ENCODE results near the gene SPRED2. TPM values are rescaled to one million over a fixed set of nuclear protein-coding genes. Genes with fewer than 3 reads are reported as not detected.

SPRED2 gene
- total RNA-seq, 1 donor from 2014 or later, result 8.4 TPM

DNA sequence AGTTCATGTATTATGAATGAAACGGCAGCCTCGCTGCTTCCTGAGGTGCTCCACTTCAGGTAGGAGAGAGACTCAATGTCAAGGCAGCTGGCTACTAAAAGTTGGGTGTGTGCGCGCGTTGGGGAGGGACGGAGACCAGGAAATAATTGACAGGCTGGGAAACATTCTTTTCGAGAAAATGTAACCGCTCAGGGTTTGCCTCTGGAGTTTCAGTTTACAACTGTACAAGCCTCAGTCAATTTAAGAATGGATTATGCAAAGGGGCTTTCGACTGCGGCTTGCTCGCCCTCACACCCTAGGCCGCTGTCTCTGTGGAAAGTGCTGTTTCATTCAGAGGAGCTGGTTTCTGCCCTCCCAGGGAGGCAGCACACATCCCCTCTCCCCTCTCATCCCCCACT, 4.4 kb upstream of the SPRED2 start:
- Mint-ChIP-seq H3K9me3 (no peaks in the 10 kb centered on the region), H3K27ac (peak overlapping the region; percentile 5), H3K4me1 (ENCODE audit: low read depth) (peaks cover 14% of the 10 kb centered on the region), H3K27me3 (ENCODE audit: low read depth) (peaks cover 48% of the 10 kb centered on the region), H3K4me3 (ENCODE audit: low read depth) (peak overlapping the region; percentile 85), H3K36me3 (ENCODE audit: low read depth) (no peaks in the 10 kb centered on the region)
- peak; percentile 20 for DNase-seq (ENCODE audit: low spot score)
- intact Hi-C loops (cut with micrococcal nuclease), result loop anchor here (1.0 to 10.0 kb wide), 7 partner anchors 20 to 452 kb away; partner anchors contain the start of gene SLC1A4

DNA sequence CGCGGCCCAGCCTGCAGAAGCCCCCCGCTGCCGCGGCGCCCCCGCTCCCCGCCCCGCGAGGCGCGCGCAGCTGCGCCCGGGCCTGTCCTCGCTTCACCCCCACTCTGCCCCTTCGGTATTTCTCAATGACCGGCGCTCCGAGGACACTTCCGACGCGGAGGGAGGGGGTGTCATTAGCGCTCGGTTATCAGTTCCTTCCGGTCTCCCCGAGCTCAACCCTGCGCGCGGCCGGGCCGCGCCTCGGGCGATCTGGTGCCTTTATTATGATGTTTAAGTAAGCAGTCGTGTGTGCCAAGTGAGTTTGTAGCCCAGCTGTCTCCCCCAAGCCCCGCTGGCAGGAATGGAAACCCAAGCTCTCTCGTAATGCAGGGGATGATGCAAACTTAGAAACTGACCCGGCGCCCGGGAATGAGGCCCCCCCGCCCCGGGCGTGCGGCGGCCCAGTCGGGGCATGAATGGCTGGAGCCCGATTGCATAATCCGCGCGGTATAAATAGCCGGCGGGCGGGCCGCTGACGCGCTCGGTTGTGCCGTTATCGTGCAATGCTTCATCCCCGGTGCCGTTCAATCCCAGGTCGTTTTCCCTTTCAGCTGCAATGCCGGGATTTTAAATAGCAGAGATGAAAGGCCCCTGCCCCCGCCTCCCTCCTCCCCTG, 3.9 kb upstream of the SPRED2 start:
- H3K4me1 Mint-ChIP-seq (ENCODE audit: low read depth), result peaks cover 14% of the 10 kb centered on the region
- intact Hi-C loops (cut with micrococcal nuclease), result loop anchor here (1.0 to 10.0 kb wide), 5 partner anchors 78 to 451 kb away; partner anchors contain the start of gene SLC1A4
- H3K4me3 Mint-ChIP-seq (ENCODE audit: low read depth), result peak overlapping the region; percentile 85
- peak; percentile 35 for DNase-seq (ENCODE audit: low spot score)
- no peaks in the 10 kb centered on the region for H3K9me3 Mint-ChIP-seq
- H3K27me3 Mint-ChIP-seq (ENCODE audit: low read depth), result peaks cover 46% of the 10 kb centered on the region
- H3K36me3 Mint-ChIP-seq (ENCODE audit: low read depth), result no peaks in the 10 kb centered on the region
- peak overlapping the region; percentile 76 for H3K27ac Mint-ChIP-seq

DNA sequence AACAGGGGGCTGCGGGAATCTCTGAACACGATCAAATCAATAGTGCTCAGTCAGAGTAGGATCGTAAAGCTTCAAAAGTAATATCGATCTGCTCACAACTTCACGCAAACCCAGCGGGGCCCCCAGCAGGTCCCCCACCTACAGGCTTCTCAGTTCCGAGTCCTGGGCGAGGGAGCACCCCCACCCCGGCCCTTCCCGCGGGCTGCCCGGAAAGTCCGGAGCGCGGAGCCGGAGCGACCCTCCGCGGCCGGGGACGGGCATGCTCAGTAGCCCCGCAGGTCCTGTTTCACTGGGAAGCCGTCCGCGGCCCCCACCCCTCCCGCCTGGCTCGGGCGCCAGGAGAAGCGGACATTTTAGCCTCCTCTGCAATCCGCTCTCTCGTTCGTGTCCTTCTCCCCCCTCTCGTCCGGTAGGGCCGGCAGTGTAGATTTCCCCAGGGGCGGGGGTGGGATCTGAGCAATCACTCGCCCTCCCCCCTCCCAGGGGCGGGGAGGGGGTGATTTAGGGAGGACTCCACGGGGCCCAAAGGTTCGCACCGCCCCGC, 3.3 kb upstream of the SPRED2 start:
- Mint-ChIP-seq H3K4me3 (ENCODE audit: low read depth) (peak overlapping the region; percentile 85), H3K27ac (no peak overlapping the region), H3K36me3 (ENCODE audit: low read depth) (no peaks in the 10 kb centered on the region), H3K9me3 (no peaks in the 10 kb centered on the region), H3K4me1 (ENCODE audit: low read depth) (peaks cover 14% of the 10 kb centered on the region), H3K27me3 (ENCODE audit: low read depth) (peaks cover 46% of the 10 kb centered on the region)
- DNase-seq (ENCODE audit: low spot score), result no peak
- intact Hi-C loops (cut with micrococcal nuclease), result loop anchor here (1.0 to 10.0 kb wide), 5 partner anchors 77 to 451 kb away; partner anchors contain the start of gene SLC1A4

DNA sequence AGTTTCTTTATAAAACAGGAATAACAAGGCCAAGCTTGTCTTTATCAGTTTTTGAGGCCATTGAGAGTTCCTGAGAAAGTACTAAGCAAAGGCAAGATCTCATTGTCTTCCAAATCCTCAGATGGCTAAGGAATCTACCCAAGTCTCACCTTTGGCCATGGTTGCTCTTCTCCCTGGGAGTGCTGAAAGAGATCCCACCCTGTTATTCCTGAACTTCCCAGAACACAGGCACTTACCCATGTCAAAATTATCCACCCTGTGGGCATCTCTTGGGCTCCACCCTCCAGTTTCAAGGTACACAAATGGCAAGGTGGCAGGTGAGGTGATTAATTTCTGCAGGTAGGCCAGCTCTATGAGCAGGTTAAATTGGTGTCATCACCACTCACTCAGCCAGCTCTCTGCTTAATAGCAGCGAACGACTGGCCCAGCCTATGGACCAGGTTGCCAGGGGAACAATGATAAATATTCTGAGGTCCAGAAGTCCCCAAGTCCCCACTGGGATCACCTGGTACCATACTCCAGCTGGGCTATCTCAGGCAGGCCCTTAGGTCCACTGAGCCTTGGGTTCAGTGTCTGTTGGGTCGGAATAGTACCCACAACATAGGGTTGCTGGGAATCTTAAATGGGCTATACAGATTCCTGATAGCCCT, 2.3 kb upstream of the SPRED2 start:
- H3K36me3 Mint-ChIP-seq (ENCODE audit: low read depth), result no peaks in the 10 kb centered on the region
- H3K4me1 Mint-ChIP-seq (ENCODE audit: low read depth), result peaks cover 20% of the 10 kb centered on the region
- no peaks in the 10 kb centered on the region for H3K9me3 Mint-ChIP-seq
- intact Hi-C loops (cut with micrococcal nuclease), result loop anchor here (5.0 to 10.0 kb wide), 3 partner anchors 170 to 450 kb away; partner anchors contain the start of genes CEP68 and SLC1A4
- peak overlapping the region; percentile 37 for H3K4me3 Mint-ChIP-seq (ENCODE audit: low read depth)
- peaks cover 47% of the 10 kb centered on the region for H3K27me3 Mint-ChIP-seq (ENCODE audit: low read depth)
- no peak for DNase-seq (ENCODE audit: low spot score)
- no peak overlapping the region for H3K27ac Mint-ChIP-seq

DNA sequence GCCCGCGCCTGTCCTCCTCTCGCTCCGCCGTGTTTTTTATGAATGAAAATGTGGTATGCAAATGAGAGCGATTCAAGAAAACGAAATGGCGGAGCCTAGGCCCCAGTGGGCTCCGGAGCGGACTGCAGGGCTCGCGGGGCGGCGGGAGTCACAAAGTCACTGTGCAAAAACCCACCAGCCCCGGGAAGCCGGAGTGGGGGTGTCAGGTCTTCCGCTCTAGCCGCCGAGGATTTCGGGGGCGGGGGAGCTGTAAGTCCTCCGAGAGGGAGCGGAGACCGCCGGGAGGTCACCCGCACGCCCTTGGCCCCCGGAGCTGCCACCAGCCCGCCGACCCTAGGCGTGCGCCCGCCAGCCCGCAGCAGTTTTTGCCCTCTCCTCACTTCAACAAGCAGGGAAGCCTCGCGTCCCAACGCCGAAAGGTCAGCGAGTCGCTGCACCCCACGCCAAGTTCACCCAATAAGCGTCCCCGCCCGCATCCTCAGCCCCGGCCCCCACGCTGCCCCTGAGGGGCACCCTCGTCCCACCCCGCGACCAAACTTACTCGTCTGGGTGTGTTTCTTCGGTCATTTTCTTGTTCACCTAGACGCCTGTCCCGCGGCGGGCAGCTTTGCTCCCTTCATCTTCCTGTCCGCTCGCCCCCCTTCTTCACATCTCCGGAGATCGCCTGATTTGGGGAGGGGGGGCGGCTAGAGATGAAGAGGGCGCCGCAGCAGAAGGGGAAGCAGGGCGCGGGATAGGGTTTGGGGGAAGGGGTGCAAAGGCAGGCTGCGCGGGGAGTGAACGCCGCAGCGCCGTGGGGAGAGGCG, 775 bp downstream of the SPRED2 start:
- Mint-ChIP-seq H3K36me3 (ENCODE audit: low read depth) (no peaks in the 10 kb centered on the region), H3K27ac (peak overlapping the region; percentile 76), H3K4me3 (ENCODE audit: low read depth) (peak overlapping the region; percentile 87), H3K4me1 (ENCODE audit: low read depth) (peaks cover 12% of the 10 kb centered on the region), H3K27me3 (ENCODE audit: low read depth) (peaks cover 44% of the 10 kb centered on the region), H3K9me3 (no peaks in the 10 kb centered on the region)
- peak; percentile 43 for DNase-seq (ENCODE audit: low spot score)
- intact Hi-C loops (cut with micrococcal nuclease), result loop anchor here (1.0 to 10.0 kb wide), 8 partner anchors 15 to 447 kb away; partner anchors contain the start of genes ACTR2, CEP68, RAB1A and SLC1A4

DNA sequence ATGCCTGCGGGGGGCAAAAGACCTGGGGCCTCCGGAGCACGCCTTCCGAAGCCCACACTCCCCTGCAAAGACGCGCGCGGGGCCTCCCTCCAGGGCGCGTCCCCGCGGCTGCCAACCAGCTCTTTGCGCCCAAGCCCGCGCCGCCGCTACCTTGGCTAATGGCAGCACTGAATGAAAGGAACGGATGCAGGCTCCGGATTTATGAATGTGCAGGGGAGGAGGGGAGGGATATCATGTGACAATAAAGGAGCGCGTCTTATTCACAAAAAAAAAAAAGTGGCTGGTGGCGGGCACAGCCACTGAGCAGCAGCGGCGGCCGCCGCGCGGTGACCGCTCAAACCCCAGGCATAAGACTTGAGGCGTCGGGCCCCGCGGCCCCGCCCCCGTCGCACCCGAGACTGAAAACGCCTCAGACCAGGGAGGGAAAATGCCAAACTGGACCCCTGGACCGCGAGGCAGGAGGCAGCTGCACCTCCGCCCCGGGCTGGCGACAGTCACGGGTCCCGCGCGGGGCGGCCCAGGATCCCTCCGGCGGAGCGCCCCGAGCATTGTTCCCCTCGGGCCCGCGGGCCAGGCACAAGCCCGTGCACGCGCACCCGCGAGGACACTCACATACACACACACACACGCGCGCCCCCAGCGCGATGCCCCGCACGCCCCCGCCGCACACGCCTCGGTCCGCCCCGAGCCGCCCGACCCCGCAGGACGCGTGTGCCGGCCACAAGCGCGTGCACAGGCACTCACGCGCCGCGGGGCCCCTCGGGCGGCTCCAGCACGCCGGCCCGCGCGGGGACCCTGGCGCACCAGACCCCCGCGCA, 1.6 kb downstream of the SPRED2 start:
- H3K4me1 Mint-ChIP-seq (ENCODE audit: low read depth), result peaks cover 10% of the 10 kb centered on the region
- DNase-seq (ENCODE audit: low spot score), result peak; percentile 58
- no peaks in the 10 kb centered on the region for H3K9me3 Mint-ChIP-seq
- intact Hi-C loops (cut with micrococcal nuclease), result loop anchor here (1.0 to 10.0 kb wide), 9 partner anchors 14 to 446 kb away; partner anchors contain the start of genes ACTR2, CEP68, RAB1A and SLC1A4
- peak overlapping the region; percentile 73 for H3K27ac Mint-ChIP-seq
- no peaks in the 10 kb centered on the region for H3K36me3 Mint-ChIP-seq (ENCODE audit: low read depth)
- peaks cover 48% of the 10 kb centered on the region for H3K27me3 Mint-ChIP-seq (ENCODE audit: low read depth)
- peak overlapping the region; percentile 87 for H3K4me3 Mint-ChIP-seq (ENCODE audit: low read depth)

DNA sequence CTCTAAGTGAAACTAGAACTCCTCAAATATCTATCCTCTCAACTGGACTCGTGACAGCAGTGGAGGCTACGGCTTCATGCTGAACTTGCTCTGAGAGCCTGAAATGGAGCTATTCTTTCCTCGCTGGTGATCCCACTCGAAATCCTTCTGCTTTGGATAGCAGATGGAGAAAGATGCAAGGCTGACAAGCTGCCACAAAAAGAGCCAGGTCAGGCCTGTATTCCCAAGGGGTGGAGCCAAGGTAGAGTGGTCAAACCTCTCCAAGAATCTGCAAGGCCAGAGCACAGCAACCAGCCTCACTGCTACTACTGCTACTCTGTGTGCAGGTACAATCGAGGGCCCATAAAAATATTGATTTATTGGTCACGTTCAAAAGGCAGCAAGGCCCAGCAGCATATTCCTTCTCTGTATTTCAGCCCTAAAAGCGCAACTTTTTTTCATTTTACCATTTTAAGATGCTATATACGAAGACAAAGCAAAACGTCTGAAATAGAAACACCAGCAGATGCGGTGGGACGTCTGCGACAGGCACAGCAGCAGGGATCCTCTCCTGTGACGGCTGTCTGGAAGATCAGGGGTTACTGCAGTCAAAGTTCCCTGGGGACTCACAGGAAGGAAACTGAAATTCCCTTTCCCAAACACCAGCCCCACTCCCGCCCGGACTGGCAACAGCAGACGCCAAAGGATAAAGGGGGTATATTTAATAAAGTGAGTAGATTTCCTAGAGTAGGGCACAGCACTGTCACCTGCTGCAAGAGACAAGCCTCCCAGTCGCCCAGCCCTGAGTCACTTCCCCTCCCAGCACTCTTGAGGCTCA, 2.4 kb downstream of the SPRED2 start:
- no peak for DNase-seq (ENCODE audit: low spot score)
- intact Hi-C loops (cut with micrococcal nuclease), result loop anchor here (1.0 to 10.0 kb wide), 8 partner anchors 13 to 445 kb away; partner anchors contain the start of genes ACTR2, CEP68, RAB1A and SLC1A4
- Mint-ChIP-seq H3K9me3 (no peaks in the 10 kb centered on the region), H3K4me3 (ENCODE audit: low read depth) (peak overlapping the region; percentile 83), H3K4me1 (ENCODE audit: low read depth) (peaks cover 5% of the 10 kb centered on the region), H3K27ac (peak overlapping the region; percentile 73), H3K36me3 (ENCODE audit: low read depth) (no peaks in the 10 kb centered on the region), H3K27me3 (ENCODE audit: low read depth) (peaks cover 44% of the 10 kb centered on the region)

DNA sequence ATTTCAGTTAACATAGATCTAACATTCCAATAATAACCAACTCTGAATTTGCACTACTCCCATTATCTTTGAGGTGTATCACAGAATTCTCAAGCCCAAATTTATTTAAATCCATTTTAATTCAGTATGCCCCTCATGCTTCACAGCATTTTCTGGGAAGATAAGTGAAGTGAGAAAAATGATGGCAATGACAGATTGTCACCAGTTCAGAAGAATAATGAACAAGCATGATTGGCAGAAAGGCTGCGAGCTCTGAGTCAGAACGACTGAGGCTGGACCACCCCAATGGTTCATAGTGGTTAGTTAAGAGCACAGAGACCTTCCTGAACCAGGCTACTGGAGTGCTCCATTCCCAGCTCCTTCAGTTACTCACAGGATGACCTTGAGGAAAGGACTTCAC, 4.9 kb downstream of the SPRED2 start:
- Mint-ChIP-seq H3K27ac (no peak overlapping the region), H3K4me3 (ENCODE audit: low read depth) (no peak overlapping the region), H3K4me1 (ENCODE audit: low read depth) (peaks cover 5% of the 10 kb centered on the region), H3K9me3 (no peaks in the 10 kb centered on the region), H3K36me3 (ENCODE audit: low read depth) (no peaks in the 10 kb centered on the region), H3K27me3 (ENCODE audit: low read depth) (peaks cover 35% of the 10 kb centered on the region)
- intact Hi-C loops (cut with micrococcal nuclease), result no loop called here
- no peak for DNase-seq (ENCODE audit: low spot score)

DNA sequence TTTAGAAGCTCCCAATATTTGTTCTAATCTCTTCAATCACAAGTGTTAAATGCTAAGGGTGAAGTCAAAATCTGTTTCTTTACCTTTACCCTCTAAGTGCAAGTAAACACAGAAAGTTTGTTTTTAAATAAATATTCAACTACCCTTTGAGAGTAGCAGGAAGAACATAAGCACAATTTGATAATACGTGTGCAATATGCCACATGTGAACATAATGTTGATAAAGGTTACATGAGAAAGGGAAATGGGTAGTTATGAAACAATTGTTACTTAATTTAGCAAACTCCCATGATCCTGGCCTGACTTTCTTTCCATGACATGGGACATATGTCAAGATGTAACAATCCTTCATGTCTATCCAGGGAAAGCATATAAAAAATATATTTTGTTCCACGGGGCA, 7.1 kb downstream of the SPRED2 start:
- H3K36me3 Mint-ChIP-seq (ENCODE audit: low read depth), result peaks cover 7% of the 10 kb centered on the region

DNA sequence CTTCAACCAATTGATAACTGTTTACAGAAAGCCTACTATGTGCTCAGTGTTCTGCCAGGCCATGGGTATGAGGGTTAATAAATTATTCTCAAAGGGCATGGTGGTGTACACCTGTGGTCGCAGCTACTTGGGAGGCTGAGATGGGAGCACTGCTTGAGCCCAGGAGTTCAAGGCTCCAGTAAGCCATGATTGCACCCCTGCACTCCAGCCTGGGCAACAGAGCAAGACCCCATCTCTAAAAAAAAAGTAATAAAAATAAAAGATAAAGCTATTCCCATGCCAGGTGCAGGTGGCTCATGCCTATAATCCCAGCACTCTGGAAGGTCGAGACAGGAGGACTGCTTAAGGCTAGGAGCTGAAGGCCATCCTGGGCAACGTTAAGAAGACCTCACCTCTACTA, 8.0 kb downstream of the SPRED2 start:
- H3K4me1 Mint-ChIP-seq (ENCODE audit: low read depth), result peaks cover 12% of the 10 kb centered on the region
- intact Hi-C loops (cut with micrococcal nuclease), result no loop called here
- peaks cover 7% of the 10 kb centered on the region for H3K36me3 Mint-ChIP-seq (ENCODE audit: low read depth)
- DNase-seq (ENCODE audit: low spot score), result no peak
- peaks cover 5% of the 10 kb centered on the region for H3K9me3 Mint-ChIP-seq
- H3K27ac Mint-ChIP-seq, result no peak overlapping the region
- peaks cover 28% of the 10 kb centered on the region for H3K27me3 Mint-ChIP-seq (ENCODE audit: low read depth)
- H3K4me3 Mint-ChIP-seq (ENCODE audit: low read depth), result no peak overlapping the region

More for the DNA sequence above, 7.1 kb downstream of the SPRED2 start:
- intact Hi-C loops (cut with micrococcal nuclease), result no loop called here
- Mint-ChIP-seq H3K27me3 (ENCODE audit: low read depth) (peaks cover 33% of the 10 kb centered on the region), H3K27ac (no peak overlapping the region), H3K9me3 (peaks cover 5% of the 10 kb centered on the region), H3K4me3 (ENCODE audit: low read depth) (no peak overlapping the region), H3K4me1 (ENCODE audit: low read depth) (peaks cover 17% of the 10 kb centered on the region)
- no peak for DNase-seq (ENCODE audit: low spot score)

DNA sequence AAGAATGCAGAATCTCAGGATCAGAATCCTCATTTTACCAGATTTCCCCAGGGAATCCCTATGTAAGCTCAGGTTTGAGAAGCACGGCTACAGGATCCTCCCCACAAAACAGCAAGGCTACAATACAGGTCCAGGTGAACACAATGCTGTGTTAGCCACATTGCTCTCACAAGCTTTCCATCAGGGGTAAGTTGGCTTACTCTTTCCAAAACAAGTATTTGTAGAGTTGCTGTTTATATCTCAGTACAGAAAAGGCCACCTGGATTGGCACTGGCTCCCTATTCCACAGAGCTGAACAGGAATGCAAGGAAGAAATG, 11.0 kb downstream of the SPRED2 start:
- H3K9me3 Mint-ChIP-seq, result peaks cover 5% of the 10 kb centered on the region
- H3K27ac Mint-ChIP-seq, result no peak overlapping the region
- no peak for DNase-seq (ENCODE audit: low spot score)
- intact Hi-C loops (cut with micrococcal nuclease), result no loop called here
- H3K4me3 Mint-ChIP-seq (ENCODE audit: low read depth), result no peak overlapping the region
- H3K4me1 Mint-ChIP-seq (ENCODE audit: low read depth), result peaks cover 32% of the 10 kb centered on the region
- H3K27me3 Mint-ChIP-seq (ENCODE audit: low read depth), result peaks cover 3% of the 10 kb centered on the region
- peaks cover 7% of the 10 kb centered on the region for H3K36me3 Mint-ChIP-seq (ENCODE audit: low read depth)
